IMR-90 (cell line): Measurements from ENCODE around the gene PPP6R1. TPM values are rescaled to one million over a fixed set of nuclear protein-coding genes. Genes with fewer than 3 reads are reported as not detected.

Experiments used
- ATAC-seq: fragments of 200-7000 bp; cut with Tn5 transposase; 2 replicates; pipeline ENCODE4 v1.9.1; 2020; ENCODE audit warnings: low read depth, mild to moderate bottlenecking, moderate library complexity
- BruUV-seq: library from RNA; stranded (reverse); fragments of 400-500 nt; replicated peaks from 2 replicates; lab custom pipeline; 2021; lab: Mats Ljungman, UMichigan
- CTCF ChIA-PET: fragments of 300-600 bp; formaldehyde crosslinking; extraction: SDS; loops from one replicate; lab custom pipeline; 2021; ENCODE audit warnings: antibody characterized with exemption; lab: Yijun Ruan, JAX
- POLR2A ChIA-PET: fragments of 300-600 bp; sonication (Branson Sonifier 250); formaldehyde crosslinking; loops from one replicate; lab custom pipeline; 2022; ENCODE audit warnings: antibody characterized with exemption; ENCODE audit not compliant: unreplicated experiment; lab: Charles Lee
- DNase-seq: peaks from one replicate; pipeline ENCODE4 v3.0.0; 2013
- H2AFZ ChIP-seq: replicated peaks from 2 replicates; pipeline ENCODE3; 2013; ENCODE audit warnings: low read length, mild to moderate bottlenecking; ENCODE audit not compliant: poor library complexity
- H2AK5ac ChIP-seq: 2 replicates; pipeline ENCODE4 v1.6.1; 2013; ENCODE audit warnings: low read depth, low read length, inconsistent platforms
- H2AK9ac ChIP-seq: replicated peaks from 2 replicates; pipeline ENCODE3; 2013; ENCODE audit warnings: mild to moderate bottlenecking, low read depth, low read length, moderate library complexity; ENCODE audit not compliant: poor library complexity
- H2BK120ac ChIP-seq: 2 replicates; pipeline ENCODE4 v1.6.1; 2013; ENCODE audit warnings: low read depth, low read length, inconsistent platforms
- H2BK15ac ChIP-seq: 3 replicates; pipeline ENCODE4 v1.6.1; 2013; ENCODE audit warnings: low read depth, low read length, inconsistent platforms
- H2BK20ac ChIP-seq: 2 replicates; pipeline ENCODE4 v1.6.1; 2013; ENCODE audit warnings: low read depth, mild to moderate bottlenecking, inconsistent platforms, low read length, moderate library complexity
- H2BK5ac ChIP-seq: 2 replicates; pipeline ENCODE4 v1.6.1; 2013; ENCODE audit warnings: mild to moderate bottlenecking, low read depth, low read length, inconsistent platforms; ENCODE audit not compliant: poor library complexity, severe bottlenecking
- H3K14ac ChIP-seq: replicated peaks from 2 replicates; pipeline ENCODE4 v1.6.1; 2013; ENCODE audit warnings: low read depth, low read length, inconsistent platforms
- H3K18ac ChIP-seq: 2 replicates; pipeline ENCODE4 v1.6.1; 2013; ENCODE audit warnings: low read depth, low read length, control low read depth
- H3K23ac ChIP-seq: 2 replicates; pipeline ENCODE4 v1.6.1; 2013; ENCODE audit warnings: low read depth, low read length, inconsistent platforms
- H3K27ac ChIP-seq: 2 replicates; pipeline ENCODE4 v1.5.1; 2013; ENCODE audit warnings: mild to moderate bottlenecking, control low read depth, low read length; ENCODE audit not compliant: insufficient read depth
- H3K27me3 ChIP-seq: 2 replicates; pipeline ENCODE4 v1.6.1; 2013; ENCODE audit warnings: low read length; ENCODE audit not compliant: control insufficient read depth, insufficient read depth
- H3K36me3 ChIP-seq: 2 replicates; pipeline ENCODE4 v1.6.1; 2013; ENCODE audit warnings: low read length, mixed read lengths; ENCODE audit not compliant: control insufficient read depth, insufficient read depth
- H3K4ac ChIP-seq: 2 replicates; pipeline ENCODE4 v1.6.1; 2013; ENCODE audit warnings: low read depth, low read length, inconsistent platforms
- H3K4me1 ChIP-seq: 2 replicates; pipeline ENCODE4 v1.6.1; 2013; ENCODE audit warnings: low read length, mixed read lengths; ENCODE audit not compliant: control insufficient read depth, insufficient read depth
- H3K4me2 ChIP-seq: 2 replicates; pipeline ENCODE4 v1.6.1; 2013; ENCODE audit warnings: low read depth, mild to moderate bottlenecking, control low read depth, low read length, moderate library complexity
- H3K4me3 ChIP-seq: 2 replicates; pipeline ENCODE4 v1.5.1; 2013; ENCODE audit warnings: low read depth, mild to moderate bottlenecking, control low read depth, low read length, moderate library complexity; ENCODE audit not compliant: insufficient read depth
- H3K56ac ChIP-seq: 2 replicates; pipeline ENCODE4 v1.6.1; 2013; ENCODE audit warnings: low read length, inconsistent platforms; ENCODE audit not compliant: insufficient read depth; ENCODE audit errors: extremely low read depth
- H3K79me1 ChIP-seq, 2 experiments: 2 replicates each; pipeline ENCODE4 v1.6.1; 2013; ENCODE audit warnings: low read length in 2 of 2, inconsistent platforms in 1 of 2, low read depth in 1 of 2
- H3K9ac ChIP-seq: 2 replicates; pipeline ENCODE4 v1.6.1; 2013; ENCODE audit warnings: low read depth, low read length, control low read depth
- H3K9me1 ChIP-seq: 2 replicates; pipeline ENCODE4 v1.6.1; 2013; ENCODE audit warnings: low read length, inconsistent platforms; ENCODE audit not compliant: insufficient read depth
- H3K9me3 ChIP-seq: 2 replicates; pipeline ENCODE4 v1.6.1; 2013; ENCODE audit warnings: low read length; ENCODE audit not compliant: control insufficient read depth, insufficient read depth
- H4K20me1 ChIP-seq: 2 replicates; pipeline ENCODE4 v1.6.1; 2013; ENCODE audit warnings: low read length, inconsistent platforms; ENCODE audit not compliant: insufficient read depth
- H4K5ac ChIP-seq: 2 replicates; pipeline ENCODE4 v1.6.1; 2013; ENCODE audit warnings: mild to moderate bottlenecking, low read depth, low read length, control low read depth
- H4K8ac ChIP-seq, 2 experiments: 2 replicates each; pipeline ENCODE4 v1.6.1; 2013; ENCODE audit warnings: low read depth in 2 of 2, low read length in 2 of 2, control low read depth in 1 of 2, inconsistent platforms in 1 of 2
- H4K91ac ChIP-seq: 2 replicates; pipeline ENCODE4 v1.6.1; 2013; ENCODE audit warnings: low read depth, low read length, inconsistent platforms; ENCODE audit not compliant: insufficient read depth
- CEBPB ChIP-seq: IDR thresholded peaks from 2 replicates; pipeline ENCODE4 v1.6.1; 2012; ENCODE audit warnings: low read depth, low read length, improper control_type of control experiment
- CHD1 ChIP-seq: IDR thresholded peaks from 2 replicates; pipeline ENCODE4 v1.6.1; 2012; ENCODE audit warnings: low read depth, low read length, improper control_type of control experiment
- ELK1 ChIP-seq: fragments of 150-350 bp; IDR thresholded peaks from 2 replicates; pipeline ENCODE4 v1.6.1; 2016; ENCODE audit warnings: low read depth, mild to moderate bottlenecking, low read length, moderate library complexity, borderline replicate concordance
- MAFK ChIP-seq: IDR thresholded peaks from 2 replicates; pipeline ENCODE4 v1.6.1; 2012; ENCODE audit warnings: low read depth, low read length, improper control_type of control experiment
- MAZ ChIP-seq: IDR thresholded peaks from 2 replicates; pipeline ENCODE4 v1.6.1; 2012; ENCODE audit warnings: low read depth, mild to moderate bottlenecking, low read length, improper control_type of control experiment, moderate library complexity, borderline replicate concordance
- NFE2L2 ChIP-seq: fragments of 150-350 bp; IDR thresholded peaks from 2 replicates; pipeline ENCODE4 v1.6.1; 2016; ENCODE audit warnings: low read depth, mild to moderate bottlenecking, low read length
- POLR2A ChIP-seq: IDR thresholded peaks from 2 replicates; pipeline ENCODE4 v1.6.1; 2012; ENCODE audit warnings: mild to moderate bottlenecking, low read depth, low read length
- RAD21 ChIP-seq: IDR thresholded peaks from 2 replicates; pipeline ENCODE4 v1.6.1; 2012; ENCODE audit warnings: low read length, improper control_type of control experiment
- RCOR1 ChIP-seq: IDR thresholded peaks from 2 replicates; pipeline ENCODE4 v1.6.1; 2012; ENCODE audit warnings: mild to moderate bottlenecking, low read length, improper control_type of control experiment; ENCODE audit not compliant: insufficient replicate concordance
- WGBS, 2 experiments: methylation state at CpG; one replicate each; pipeline versions ENCODE4 v1.1.5 to v1.1.7; 2013; ENCODE audit warnings: missing lambda C conversion rate in 2 of 2; ENCODE audit not compliant: insufficient read length in 1 of 2; ENCODE audit errors: extremely low coverage in 2 of 2; 5-methylcytosine and 5-hydroxymethylcytosine counted together
- dilution Hi-C: fragments of 300-500 bp; cut with HindIII; formaldehyde crosslinking; loops from one replicate; pipeline ENCODE4 v1.14.3; 2018; ENCODE audit warnings: low sequenced_read_pairs; ENCODE audit not compliant: unreplicated experiment
- in situ Hi-C: fragments of 300-500 bp; cut with MboI; formaldehyde crosslinking; loops from 3 replicates; pipeline ENCODE4 v1.14.3; 2019; ENCODE audit warnings: low sequenced_read_pairs, inconsistent platforms, mixed read lengths
- intact Hi-C: fragments of 100-400 bp; cut with micrococcal nuclease; formaldehyde crosslinking; loops from 2 replicates; pipeline ENCODE4 v1.10.0; 2022
- polyA plus RNA-seq, 3 experiments: library from polyadenylated mRNA; depleted of rRNA; stranded (reverse); fragments of >200 nt; gene quantifications; 2 replicates each; pipeline ENCODE4 v1.2.3, GENCODE V29; 2012; ENCODE audit warnings: low replicate concordance in 1 of 3
- total RNA-seq: library from RNA; depleted of rRNA; stranded (reverse); fragments of >200 nt; gene quantifications from 2 replicates; pipeline ENCODE4 v1.2.3, GENCODE V29; 2012
- TF ChIP-seq, protein P1 (sequence below): conservative IDR thresholded peaks from 2 replicates; pipeline ENCODE4 v1.5.1; 2012; ENCODE audit warnings: mild to moderate bottlenecking, low read depth, low read length, improper control_type of control experiment

Gene PPP6R1
- total and polyA plus RNA-seq, 2 of the 4 experiments (the other 2 are of a cell fraction), result 19.9 to 50.2 TPM

DNA sequence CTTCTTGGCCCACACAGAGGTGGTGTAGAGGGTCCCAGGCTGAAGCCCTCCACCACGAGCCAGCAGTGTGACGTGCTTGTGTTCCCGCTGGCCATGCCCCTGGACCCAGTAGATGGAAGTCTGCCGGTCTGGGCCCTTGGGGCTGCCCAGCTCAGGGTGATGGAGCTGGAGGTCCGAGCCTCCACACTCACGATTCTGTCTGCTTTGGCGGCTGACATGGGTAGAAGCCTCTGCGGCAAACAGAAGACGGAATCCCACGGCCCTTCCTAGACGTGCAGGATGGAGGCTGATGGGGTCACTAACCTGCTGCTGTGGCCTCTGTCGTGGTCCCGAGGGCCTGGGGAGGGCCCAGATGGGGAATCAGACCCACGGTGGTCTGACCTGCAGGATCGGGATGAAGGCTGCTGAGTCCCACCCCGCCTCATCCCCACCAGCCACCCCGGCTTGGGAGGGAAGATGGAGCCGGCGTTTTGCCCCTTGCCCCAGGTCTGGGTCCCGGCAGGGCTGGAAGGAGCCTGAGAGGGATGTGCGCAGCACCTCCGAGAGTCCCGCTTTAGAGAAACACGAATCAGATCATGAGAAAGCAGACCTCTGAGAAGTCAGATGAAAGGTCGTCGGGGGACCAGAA lies 34.7 kb downstream of the PPP6R1 start:
- no peak overlapping the region for H3K56ac ChIP-seq
- H2AK5ac ChIP-seq, result no peak overlapping the region
- no peak overlapping the region for H3K14ac ChIP-seq
- no peak overlapping the region for H3K23ac ChIP-seq
- in situ Hi-C loops (loop anchor here (5.0 kb wide), 1 partner anchor 33 kb away; the partner anchor contains the start of gene PPP6R1), dilution Hi-C loops (no loop called here), intact Hi-C loops (no loop called here)
- H2BK5ac ChIP-seq, result no peak overlapping the region
- ChIA-PET CTCF (no interaction called here), POLR2A (no interaction called here)
- peaks cover 11% of the 10 kb centered on the region for H4K20me1 ChIP-seq
- ATAC-seq (no peak), DNase-seq (no peak)
- no peak overlapping the region for H3K9ac ChIP-seq
- no peaks in the 10 kb centered on the region for H3K4me1 ChIP-seq
- peaks cover 17% of the 10 kb centered on the region for H3K36me3 ChIP-seq
- no peak overlapping the region for H2BK120ac ChIP-seq
- H3K4me3 ChIP-seq, result no peak overlapping the region
- H3K9me1 ChIP-seq, result 0 out of 2 replicates have a peak, but pooled peaks cover 6% of the 10 kb centered on the region
- no peak overlapping the region for H2BK15ac ChIP-seq
- no peak overlapping the region for H4K91ac ChIP-seq
- H3K4me2 ChIP-seq, result no peak overlapping the region
- no peaks in the 10 kb centered on the region for H3K9me3 ChIP-seq
- no peak overlapping the region for H2BK20ac ChIP-seq
- no peak overlapping the region for H3K18ac ChIP-seq
- H3K79me1 ChIP-seq, result no peaks in the 10 kb centered on the region
- 85% methylated on average over 14 of the region's 26 CpGs; no CpG with 5 or more reads in 1 of the 2 experiments for WGBS, 2 experiments
- H3K27ac ChIP-seq, result no peak overlapping the region
- H2AK9ac ChIP-seq, result no peak overlapping the region
- H3K27me3 ChIP-seq, result no peaks in the 10 kb centered on the region
- no TSS peak for BruUV-seq
- no peak overlapping the region for H3K4ac ChIP-seq
- TF ChIP-seq CHD1 (no peak), POLR2A (no peak), RCOR1 (no peak), RAD21 (no peak), CEBPB (no peak), MAZ (no peak), ELK1 (no peak), NFE2L2 (no peak), MAFK (no peak)
- TF ChIP-seq, protein P1, sequence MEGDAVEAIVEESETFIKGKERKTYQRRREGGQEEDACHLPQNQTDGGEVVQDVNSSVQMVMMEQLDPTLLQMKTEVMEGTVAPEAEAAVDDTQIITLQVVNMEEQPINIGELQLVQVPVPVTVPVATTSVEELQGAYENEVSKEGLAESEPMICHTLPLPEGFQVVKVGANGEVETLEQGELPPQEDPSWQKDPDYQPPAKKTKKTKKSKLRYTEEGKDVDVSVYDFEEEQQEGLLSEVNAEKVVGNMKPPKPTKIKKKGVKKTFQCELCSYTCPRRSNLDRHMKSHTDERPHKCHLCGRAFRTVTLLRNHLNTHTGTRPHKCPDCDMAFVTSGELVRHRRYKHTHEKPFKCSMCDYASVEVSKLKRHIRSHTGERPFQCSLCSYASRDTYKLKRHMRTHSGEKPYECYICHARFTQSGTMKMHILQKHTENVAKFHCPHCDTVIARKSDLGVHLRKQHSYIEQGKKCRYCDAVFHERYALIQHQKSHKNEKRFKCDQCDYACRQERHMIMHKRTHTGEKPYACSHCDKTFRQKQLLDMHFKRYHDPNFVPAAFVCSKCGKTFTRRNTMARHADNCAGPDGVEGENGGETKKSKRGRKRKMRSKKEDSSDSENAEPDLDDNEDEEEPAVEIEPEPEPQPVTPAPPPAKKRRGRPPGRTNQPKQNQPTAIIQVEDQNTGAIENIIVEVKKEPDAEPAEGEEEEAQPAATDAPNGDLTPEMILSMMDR, result no peak
- no peak overlapping the region for H4K5ac ChIP-seq
- H2AFZ ChIP-seq, result no peak overlapping the region
- H4K8ac ChIP-seq, result no peak overlapping the region
